Activated naive CD8-positive, alpha-beta T cell treated with anti-CD3 and anti-CD28 coated beads, Interleukin-2, amount 50 U/mL, for 24 hours (primary cell): Measurements from ENCODE around the gene RBM43.

ENCODE experiments used
- ATAC-seq: fragments of 150-1000 bp; cut with Tn5 transposase; one replicate; pipeline ENCODE4 v1.10.0; 2021
- DNase-seq: peaks from one replicate; pipeline ENCODE4 v3.0.0; 2021
- H3K27ac Mint-ChIP-seq: one replicate; pipeline ENCODE4 v1.8.0; 2021; ENCODE audit warnings: mild to moderate bottlenecking, mixed read lengths
- H3K27me3 Mint-ChIP-seq: one replicate; pipeline ENCODE4 v1.8.0; 2021; ENCODE audit warnings: mixed read lengths
- H3K36me3 Mint-ChIP-seq: one replicate; pipeline ENCODE4 v1.8.0; 2021; ENCODE audit warnings: low read depth, mixed read lengths
- H3K4me1 Mint-ChIP-seq: one replicate; pipeline ENCODE4 v1.8.0; 2021; ENCODE audit warnings: mixed read lengths
- H3K4me3 Mint-ChIP-seq: one replicate; pipeline ENCODE4 v1.8.0; 2021; ENCODE audit warnings: mild to moderate bottlenecking, moderate library complexity, mixed read lengths
- H3K9me3 Mint-ChIP-seq: one replicate; pipeline ENCODE4 v1.8.0; 2021; ENCODE audit warnings: mixed read lengths

RBM43 gene

GRCh38 chr2:151217343-151217742 is 44.3 kb downstream of the RBM43 start:
- Mint-ChIP-seq H3K27ac (no peak overlapping the region), H3K36me3 (no peaks in the 10 kb centered on the region), H3K4me3 (no peak overlapping the region), H3K9me3 (no peaks in the 10 kb centered on the region), H3K27me3 (peaks cover 2% of the 10 kb centered on the region), H3K4me1 (no peaks in the 10 kb centered on the region)
- ATAC-seq (no peak), DNase-seq (no peak)

GRCh38 chr2:151207100-151207499 is 54.6 kb downstream of the RBM43 start:
- peaks cover under 1% of the 10 kb centered on the region for H3K27me3 Mint-ChIP-seq
- H3K36me3 Mint-ChIP-seq: no peaks in the 10 kb centered on the region
- ATAC-seq: no peak
- H3K27ac Mint-ChIP-seq: no peak overlapping the region
- no peaks in the 10 kb centered on the region for H3K4me1 Mint-ChIP-seq
- no peak overlapping the region for H3K4me3 Mint-ChIP-seq
- H3K9me3 Mint-ChIP-seq: no peaks in the 10 kb centered on the region
- DNase-seq: no peak

DNA sequence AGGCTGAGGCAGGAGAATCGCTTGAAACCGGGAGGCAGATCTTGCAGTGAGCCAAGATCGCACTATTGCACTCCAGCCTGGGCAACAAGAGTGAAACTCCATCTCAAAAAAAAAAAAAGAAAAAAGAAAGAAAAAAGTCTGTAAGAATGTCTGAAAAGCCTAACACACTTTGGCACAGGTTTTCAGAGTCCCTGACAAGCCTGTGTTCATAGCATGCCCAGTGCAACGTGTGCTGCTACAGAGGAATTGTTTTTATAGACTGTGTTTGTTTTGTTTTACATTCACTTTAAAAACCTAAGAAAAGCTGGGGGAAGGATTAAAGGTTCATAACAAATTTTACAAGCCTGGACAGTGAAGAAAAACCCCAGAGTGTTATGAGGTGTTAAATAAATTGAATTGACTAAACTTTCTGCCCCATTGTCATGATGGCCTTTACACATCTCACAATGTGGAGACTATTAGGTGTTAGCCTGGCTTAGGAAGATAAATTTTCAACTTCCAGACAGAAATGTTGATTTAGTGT is 55.2 kb downstream of the RBM43 start:
- no peaks in the 10 kb centered on the region for H3K4me1 Mint-ChIP-seq
- no peaks in the 10 kb centered on the region for H3K27me3 Mint-ChIP-seq

DNA sequence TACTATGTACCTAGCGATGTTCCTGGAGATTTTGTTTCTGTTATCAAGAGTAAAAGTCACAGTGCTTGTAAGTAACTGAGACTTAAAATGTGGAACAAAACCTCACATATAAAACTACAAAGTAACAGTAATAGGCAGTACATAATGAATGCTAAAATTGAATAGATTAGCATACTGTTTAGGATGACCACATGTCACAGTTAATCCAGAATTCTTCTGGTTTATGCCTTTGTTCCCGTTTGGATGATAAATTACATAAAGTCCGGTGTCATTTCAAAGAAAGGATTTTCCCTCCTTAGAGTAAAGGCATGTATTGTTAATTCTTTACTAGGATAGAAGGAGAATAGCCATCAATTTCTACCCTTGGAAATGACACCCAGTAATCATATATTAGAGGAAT is 56.1 kb downstream of the RBM43 start:
- Mint-ChIP-seq H3K36me3 (no peaks in the 10 kb centered on the region), H3K27ac (no peak overlapping the region), H3K9me3 (no peaks in the 10 kb centered on the region), H3K4me1 (no peaks in the 10 kb centered on the region), H3K4me3 (no peak overlapping the region), H3K27me3 (no peaks in the 10 kb centered on the region)
- DNase-seq (no peak), ATAC-seq (no peak)

More for the DNA sequence above, 55.2 kb downstream of the RBM43 start:
- DNase-seq (no peak), ATAC-seq (no peak)
- Mint-ChIP-seq H3K36me3 (no peaks in the 10 kb centered on the region), H3K9me3 (no peaks in the 10 kb centered on the region), H3K4me3 (no peak overlapping the region), H3K27ac (no peak overlapping the region)

DNA sequence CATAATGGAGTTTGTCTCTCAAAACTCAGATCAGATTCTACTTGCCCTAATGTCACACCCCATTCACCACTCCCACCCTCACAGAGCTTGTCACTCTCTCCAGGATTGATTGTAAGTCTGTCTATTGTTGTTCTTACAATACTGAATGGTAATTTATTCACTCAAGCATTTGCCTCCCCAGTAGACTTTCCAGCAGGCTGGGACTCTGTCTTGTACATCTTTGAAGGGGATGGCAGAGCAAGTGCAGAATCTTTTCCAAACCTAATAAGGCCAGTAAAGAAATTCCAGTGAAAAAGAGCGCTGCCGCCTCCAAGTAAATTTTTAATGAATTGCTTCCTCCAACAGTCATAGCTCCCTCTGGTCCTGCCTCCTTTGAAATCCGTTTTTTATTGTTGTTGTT is 56.9 kb downstream of the RBM43 start:
- Mint-ChIP-seq H3K9me3 (no peaks in the 10 kb centered on the region), H3K4me1 (no peaks in the 10 kb centered on the region), H3K4me3 (no peak overlapping the region), H3K27ac (no peak overlapping the region), H3K27me3 (no peaks in the 10 kb centered on the region), H3K36me3 (no peaks in the 10 kb centered on the region)
- ATAC-seq (no peak), DNase-seq (no peak)

- no peaks in the 10 kb centered on the region for H3K4me1 Mint-ChIP-seq
- DNase-seq (no peak), ATAC-seq (no peak)
- H3K27me3 Mint-ChIP-seq: no peaks in the 10 kb centered on the region
- no peaks in the 10 kb centered on the region for H3K9me3 Mint-ChIP-seq
- no peaks in the 10 kb centered on the region for H3K36me3 Mint-ChIP-seq
- no peak overlapping the region for H3K4me3 Mint-ChIP-seq
- no peak overlapping the region for H3K27ac Mint-ChIP-seq
Measured at GRCh38 chr2:151200844-151201243, 60.8 kb downstream of the RBM43 start.

- Mint-ChIP-seq H3K27me3 (no peaks in the 10 kb centered on the region), H3K4me1 (no peaks in the 10 kb centered on the region), H3K9me3 (no peaks in the 10 kb centered on the region), H3K27ac (no peak overlapping the region), H3K36me3 (no peaks in the 10 kb centered on the region), H3K4me3 (no peak overlapping the region)
- DNase-seq: no peak
- no peak for ATAC-seq
Measured at GRCh38 chr2:151200277-151200676, 61.4 kb downstream of the RBM43 start.

- Mint-ChIP-seq H3K9me3 (no peaks in the 10 kb centered on the region), H3K27me3 (no peaks in the 10 kb centered on the region), H3K4me3 (no peak overlapping the region), H3K27ac (no peak overlapping the region), H3K4me1 (no peaks in the 10 kb centered on the region), H3K36me3 (no peaks in the 10 kb centered on the region)
- no peak for ATAC-seq
- DNase-seq: no peak
Measured at GRCh38 chr2:151198645-151199044, 63.0 kb downstream of the RBM43 start.
